H9 (cell line): Measurements from ENCODE around the gene NEB. TPM values are rescaled to one million over a fixed set of nuclear protein-coding genes. Genes with fewer than 3 reads are reported as not detected.

Source experiments
- DNase-seq: peaks from one replicate; pipeline ENCODE4 v3.0.0-alpha.2; 2017
- H2AFZ ChIP-seq: one replicate; pipeline ENCODE4 v1.6.1; 2013; ENCODE audit warnings: mild to moderate bottlenecking, low read length, control low read depth, moderate library complexity
- H2AK5ac ChIP-seq: 2 replicates; pipeline ENCODE4 v1.6.1; 2013; ENCODE audit warnings: low read length, control low read depth, mixed read lengths; ENCODE audit not compliant: insufficient read length
- H2BK120ac ChIP-seq: one replicate; pipeline ENCODE4 v1.6.1; 2013; ENCODE audit warnings: low read depth, mild to moderate bottlenecking, low read length, control low read depth, inconsistent platforms; ENCODE audit not compliant: poor library complexity, severe bottlenecking
- H2BK12ac ChIP-seq: 2 replicates; pipeline ENCODE4 v1.6.1; 2013; ENCODE audit warnings: low read length, control low read depth, mixed read lengths, low read depth; ENCODE audit not compliant: insufficient read length
- H2BK15ac ChIP-seq: 2 replicates; pipeline ENCODE4 v1.6.1; 2013; ENCODE audit warnings: low read depth, low read length, control low read depth
- H2BK20ac ChIP-seq: one replicate; pipeline ENCODE4 v1.6.1; 2013; ENCODE audit warnings: low read depth, mild to moderate bottlenecking, low read length, control low read depth, inconsistent platforms; ENCODE audit not compliant: poor library complexity, severe bottlenecking
- H2BK5ac ChIP-seq: 2 replicates; pipeline ENCODE4 v1.6.1; 2013; ENCODE audit warnings: low read length, control low read depth, mixed read lengths; ENCODE audit not compliant: insufficient read length
- H3K14ac ChIP-seq: 2 replicates; pipeline ENCODE4 v1.6.1; 2013; ENCODE audit warnings: low read length, control low read depth; ENCODE audit not compliant: insufficient read depth
- H3K18ac ChIP-seq: 2 replicates; pipeline ENCODE4 v1.6.1; 2013; ENCODE audit warnings: low read depth, mild to moderate bottlenecking, mixed read lengths, low read length, control low read depth; ENCODE audit not compliant: insufficient read length
- H3K23ac ChIP-seq: 2 replicates; pipeline ENCODE4 v1.6.1; 2013; ENCODE audit warnings: low read length, control low read depth, mixed read lengths, low read depth; ENCODE audit not compliant: insufficient read length
- H3K23me2 ChIP-seq: 2 replicates; pipeline ENCODE4 v1.6.1; 2013; ENCODE audit warnings: low read depth, mild to moderate bottlenecking, mixed read lengths, low read length, control low read depth; ENCODE audit not compliant: insufficient read length, poor library complexity, severe bottlenecking
- H3K27ac ChIP-seq: 2 replicates; pipeline ENCODE4 v1.5.1; 2013; ENCODE audit warnings: low read length, control low read depth, mixed read lengths, low read depth; ENCODE audit not compliant: insufficient read length
- H3K27me3 ChIP-seq: 2 replicates; pipeline ENCODE4 v1.6.1; 2013; ENCODE audit warnings: low read length, control low read depth, inconsistent platforms; ENCODE audit not compliant: insufficient read depth
- H3K4ac ChIP-seq: 2 replicates; pipeline ENCODE4 v1.6.1; 2013; ENCODE audit warnings: low read depth, mild to moderate bottlenecking, control low read depth, inconsistent platforms, low read length, moderate library complexity
- H3K4me1 ChIP-seq: 2 replicates; pipeline ENCODE4 v1.6.1; 2013; ENCODE audit warnings: low read length, control low read depth, inconsistent platforms; ENCODE audit not compliant: insufficient read depth
- H3K4me2 ChIP-seq: 2 replicates; pipeline ENCODE4 v1.6.1; 2013; ENCODE audit warnings: low read length, control low read depth, mixed read lengths; ENCODE audit not compliant: insufficient read length, insufficient read depth
- H3K56ac ChIP-seq: 2 replicates; pipeline ENCODE4 v1.6.1; 2013; ENCODE audit warnings: low read depth, mild to moderate bottlenecking, mixed read lengths, low read length, control low read depth; ENCODE audit not compliant: insufficient read length
- H3K79me1 ChIP-seq: 2 replicates; pipeline ENCODE4 v1.6.1; 2013; ENCODE audit warnings: low read depth, mild to moderate bottlenecking, moderate library complexity, low read length, control low read depth, inconsistent platforms; ENCODE audit not compliant: insufficient read depth, poor library complexity, severe bottlenecking
- H3K79me2 ChIP-seq: 2 replicates; pipeline ENCODE4 v1.6.1; 2013; ENCODE audit warnings: low read length, control low read depth, inconsistent platforms; ENCODE audit not compliant: insufficient read depth
- H3K9ac ChIP-seq: 2 replicates; pipeline ENCODE4 v1.6.1; 2013; ENCODE audit warnings: low read length, control low read depth, mixed read lengths; ENCODE audit not compliant: insufficient read length; ENCODE audit errors: extremely low read depth
- H3K9me3 ChIP-seq: one replicate; pipeline ENCODE4 v1.6.1; 2013; ENCODE audit warnings: low read depth, low read length, inconsistent platforms; ENCODE audit not compliant: control insufficient read depth
- H3T11ph ChIP-seq: one replicate; pipeline ENCODE4 v1.6.1; 2013; ENCODE audit warnings: mild to moderate bottlenecking, low read length, control low read depth, inconsistent platforms
- H4K20me1 ChIP-seq: one replicate; pipeline ENCODE4 v1.6.1; 2013; ENCODE audit not compliant: control insufficient read depth, insufficient read length, insufficient read depth
- H4K5ac ChIP-seq: 2 replicates; pipeline ENCODE4 v1.6.1; 2013; ENCODE audit warnings: low read depth, mild to moderate bottlenecking, mixed read lengths, low read length, control low read depth; ENCODE audit not compliant: insufficient read length
- H4K8ac ChIP-seq: replicated peaks from 2 replicates; pipeline ENCODE4 v1.6.1; 2013; ENCODE audit warnings: low read length, control low read depth, mixed read lengths, low read depth; ENCODE audit not compliant: insufficient read length
- H4K91ac ChIP-seq: 2 replicates; pipeline ENCODE4 v1.6.1; 2013; ENCODE audit warnings: low read depth, mild to moderate bottlenecking, moderate library complexity, mixed read lengths, low read length, control low read depth; ENCODE audit not compliant: insufficient read length
- H3K27ac Mint-ChIP-seq, 3 experiments: 2 replicates in 2 of 3; 3 replicates in 1 of 3; pipeline ENCODE4 v1.8.0; 2020 to 2021; ENCODE audit warnings: mixed read lengths in 3 of 3, mild to moderate bottlenecking in 1 of 3, moderate library complexity in 1 of 3
- H3K27me3 Mint-ChIP-seq: 2 replicates; pipeline ENCODE4 v1.8.0; 2021; ENCODE audit warnings: low read depth, mild to moderate bottlenecking, moderate library complexity, mixed read lengths
- H3K36me3 Mint-ChIP-seq, 3 experiments: 2 replicates in 2 of 3; 3 replicates in 1 of 3; pipeline ENCODE4 v1.8.0; 2020 to 2021; ENCODE audit warnings: low read depth in 3 of 3, mixed read lengths in 3 of 3; ENCODE audit not compliant: insufficient read depth in 1 of 3
- H3K4me1 Mint-ChIP-seq, 2 experiments: 2 replicates each; pipeline ENCODE4 v1.8.0; 2020; ENCODE audit warnings: mixed read lengths in 2 of 2
- H3K4me3 Mint-ChIP-seq, 2 experiments: 2 replicates in 1 of 2; 3 replicates in 1 of 2; pipeline ENCODE4 v1.8.0; 2020 to 2021; ENCODE audit warnings: mild to moderate bottlenecking in 2 of 2, mixed read lengths in 2 of 2, moderate library complexity in 1 of 2
- H3K9me3 Mint-ChIP-seq, 2 experiments: 2 replicates in 1 of 2; 3 replicates in 1 of 2; pipeline ENCODE4 v1.8.0; 2020; ENCODE audit warnings: mild to moderate bottlenecking in 2 of 2, mixed read lengths in 2 of 2, moderate library complexity in 1 of 2
- WGBS: extraction: QIAGEN DNeasy Blood & Tissue Kit; methylation state at CpG from one replicate; pipeline ENCODE4 v1.1.7; 2013; ENCODE audit warnings: missing lambda C conversion rate, low lambda C conversion rate, mixed read lengths; ENCODE audit not compliant: insufficient read length; ENCODE audit errors: extremely low coverage; 5-methylcytosine and 5-hydroxymethylcytosine counted together
- total RNA-seq: library from RNA; stranded (reverse); gene quantifications from 2 replicates; pipeline ENCODE4 v1.2.1, GENCODE V29; 2021
- TF ChIP-seq, protein P1 (sequence below): fragments of 200-600 bp; sonication (generic); conservative IDR thresholded peaks from 3 replicates; pipeline ENCODE4 v1.8.0; 2021; ENCODE audit warnings: antibody characterized with exemption, mild to moderate bottlenecking

Gene NEB
- total RNA-seq, 1 experiment from 2014 or later = 0.98 TPM

DNA sequence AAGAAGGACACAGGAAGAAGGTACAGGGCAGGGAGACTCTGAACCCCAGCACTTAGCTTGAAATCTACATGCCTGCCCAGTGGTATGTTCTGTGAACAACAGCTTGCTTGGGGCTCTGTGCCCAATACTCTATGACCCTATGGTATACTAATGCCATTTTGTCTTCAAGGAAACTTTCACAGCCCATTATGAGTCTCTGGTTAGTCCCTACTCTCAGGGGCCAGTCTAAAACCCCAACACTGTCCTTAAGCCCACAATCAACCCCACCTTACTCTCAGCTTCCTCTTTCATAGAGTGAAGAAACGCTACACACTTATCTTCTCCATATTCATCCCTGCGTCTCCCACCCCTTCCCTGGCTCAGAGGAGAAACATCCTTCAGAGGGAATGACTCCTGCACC is 16.0 kb downstream of the NEB start:
- no peaks in the 10 kb centered on the region for H3K4me1 ChIP-seq
- Mint-ChIP-seq H3K27me3 (peaks cover 2% of the 10 kb centered on the region), H3K4me3 (no peak overlapping the region), H3K9me3 (no peaks in the 10 kb centered on the region), H3K4me1 (no peaks in the 10 kb centered on the region), H3K36me3 (no peaks in the 10 kb centered on the region), H3K27ac (no peak overlapping the region)
- no peak overlapping the region for H2AFZ ChIP-seq
- H3K23me2 ChIP-seq = no peaks in the 10 kb centered on the region
- H3T11ph ChIP-seq = no peak overlapping the region
- H4K8ac ChIP-seq = no peak overlapping the region
- no peak overlapping the region for H3K27ac ChIP-seq
- H3K79me1 ChIP-seq = no peaks in the 10 kb centered on the region
- H3K9me3 ChIP-seq = no peaks in the 10 kb centered on the region
- no peak overlapping the region for H3K4me2 ChIP-seq
- no peak overlapping the region for H2BK5ac ChIP-seq
- no peak overlapping the region for H2AK5ac ChIP-seq
- TF ChIP-seq, protein P1, sequence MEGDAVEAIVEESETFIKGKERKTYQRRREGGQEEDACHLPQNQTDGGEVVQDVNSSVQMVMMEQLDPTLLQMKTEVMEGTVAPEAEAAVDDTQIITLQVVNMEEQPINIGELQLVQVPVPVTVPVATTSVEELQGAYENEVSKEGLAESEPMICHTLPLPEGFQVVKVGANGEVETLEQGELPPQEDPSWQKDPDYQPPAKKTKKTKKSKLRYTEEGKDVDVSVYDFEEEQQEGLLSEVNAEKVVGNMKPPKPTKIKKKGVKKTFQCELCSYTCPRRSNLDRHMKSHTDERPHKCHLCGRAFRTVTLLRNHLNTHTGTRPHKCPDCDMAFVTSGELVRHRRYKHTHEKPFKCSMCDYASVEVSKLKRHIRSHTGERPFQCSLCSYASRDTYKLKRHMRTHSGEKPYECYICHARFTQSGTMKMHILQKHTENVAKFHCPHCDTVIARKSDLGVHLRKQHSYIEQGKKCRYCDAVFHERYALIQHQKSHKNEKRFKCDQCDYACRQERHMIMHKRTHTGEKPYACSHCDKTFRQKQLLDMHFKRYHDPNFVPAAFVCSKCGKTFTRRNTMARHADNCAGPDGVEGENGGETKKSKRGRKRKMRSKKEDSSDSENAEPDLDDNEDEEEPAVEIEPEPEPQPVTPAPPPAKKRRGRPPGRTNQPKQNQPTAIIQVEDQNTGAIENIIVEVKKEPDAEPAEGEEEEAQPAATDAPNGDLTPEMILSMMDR = no peak
- no peak overlapping the region for H2BK120ac ChIP-seq
- H3K9ac ChIP-seq = no peak overlapping the region
- no CpG with 5 or more reads among the region's 2 CpGs for WGBS
- H3K27me3 ChIP-seq = no peaks in the 10 kb centered on the region
- no peak overlapping the region for H4K91ac ChIP-seq
- H2BK12ac ChIP-seq = no peak overlapping the region
- no peak overlapping the region for H3K18ac ChIP-seq
- no peaks in the 10 kb centered on the region for H3K79me2 ChIP-seq
- no peak overlapping the region for H4K5ac ChIP-seq
- no peak overlapping the region for H3K23ac ChIP-seq
- no peak for DNase-seq
- H3K4ac ChIP-seq = no peak overlapping the region
- H3K14ac ChIP-seq = no peak overlapping the region
- H4K20me1 ChIP-seq = no peaks in the 10 kb centered on the region
- H3K56ac ChIP-seq = no peak overlapping the region
- H2BK20ac ChIP-seq = no peak overlapping the region
- no peak overlapping the region for H2BK15ac ChIP-seq
